Caco-2 (cell line): ENCODE results near the gene HAPLN3. TPM values are rescaled to one million over a fixed set of nuclear protein-coding genes. Genes with fewer than 3 reads are reported as not detected.

Experiments used
- BruUV-seq: library from RNA; stranded (reverse); fragments of 400-500 nt; replicated peaks from 2 replicates; lab custom pipeline; 2021; lab: Mats Ljungman, UMichigan
- CTCF ChIA-PET: fragments of 300-600 bp; sonication (Branson Sonifier 250); formaldehyde crosslinking; loops from one replicate; lab custom pipeline; 2022; ENCODE audit warnings: antibody characterized with exemption; lab: Charles Lee
- POLR2A ChIA-PET: fragments of 300-600 bp; sonication (Branson Sonifier 250); formaldehyde crosslinking; loops from one replicate; lab custom pipeline; 2022; ENCODE audit warnings: antibody characterized with exemption; lab: Charles Lee
- DNase-seq, 2 experiments: peaks; one replicate each; pipeline versions ENCODE4 v3.0.0 to v3.0.0-alpha.2; 2020 to 2022
- H3K27me3 ChIP-seq: replicated peaks from 2 replicates; pipeline ENCODE4 v1.6.0; 2011; ENCODE audit warnings: low read length; ENCODE audit not compliant: control insufficient read depth, insufficient read depth
- H3K36me3 ChIP-seq: 2 replicates; pipeline ENCODE4 v1.5.1; 2011; ENCODE audit warnings: low read length; ENCODE audit not compliant: control insufficient read depth, insufficient read depth
- H3K4me1 ChIP-seq: fragments of 250-450 bp; sonication (Bioruptor Pico); 2 replicates; pipeline ENCODE4 v1.5.1; 2020; ENCODE audit warnings: mild to moderate bottlenecking
- H3K4me3 ChIP-seq: 2 replicates; pipeline ENCODE4 v1.5.1; 2011; ENCODE audit warnings: low read depth, mild to moderate bottlenecking, control low read depth, low read length
- H3K9me3 ChIP-seq: fragments of 250-450 bp; sonication (Bioruptor Pico); 2 replicates; pipeline ENCODE4 v1.5.1; 2020; ENCODE audit warnings: mild to moderate bottlenecking, moderate library complexity
- H3K27ac Mint-ChIP-seq: one replicate; pipeline ENCODE4 v1.8.0; 2022; ENCODE audit warnings: mixed read lengths; ENCODE audit not compliant: unreplicated experiment
- H3K27me3 Mint-ChIP-seq: one replicate; pipeline ENCODE4 v1.8.0; 2022; ENCODE audit warnings: mixed read lengths; ENCODE audit not compliant: insufficient read depth, unreplicated experiment
- H3K36me3 Mint-ChIP-seq: one replicate; pipeline ENCODE4 v1.8.0; 2022; ENCODE audit warnings: mild to moderate bottlenecking, mixed read lengths; ENCODE audit not compliant: insufficient read depth, unreplicated experiment
- H3K4me1 Mint-ChIP-seq: one replicate; pipeline ENCODE4 v1.8.0; 2022; ENCODE audit warnings: low read depth, mixed read lengths; ENCODE audit not compliant: unreplicated experiment
- H3K4me3 Mint-ChIP-seq: one replicate; pipeline ENCODE4 v1.8.0; 2022; ENCODE audit warnings: mild to moderate bottlenecking, moderate library complexity, mixed read lengths; ENCODE audit not compliant: unreplicated experiment
- H3K9me3 Mint-ChIP-seq: one replicate; pipeline ENCODE4 v1.8.0; 2022; ENCODE audit warnings: mixed read lengths; ENCODE audit not compliant: unreplicated experiment
- intact Hi-C: fragments of 100-400 bp; cut with micrococcal nuclease; formaldehyde crosslinking; loops from one replicate; pipeline ENCODE4 v1.10.0; 2022; ENCODE audit not compliant: unreplicated experiment
- total RNA-seq: library from RNA; stranded (reverse); gene quantifications from 2 replicates; pipeline ENCODE4 v1.2.3, GENCODE V29; 2022
- TF ChIP-seq, protein P1 (sequence below), 2 experiments: fragments of 200-600 bp in 1 of 2; IDR thresholded peaks; 1 replicate in 1 of 2; 2 replicates in 1 of 2; pipeline versions ENCODE4 v1.5.1 to v1.8.0; 2011 to 2022; ENCODE audit warnings: antibody characterized with exemption in 1 of 2, control low read depth in 1 of 2, inconsistent platforms in 1 of 2, low read depth in 1 of 2, low read length in 1 of 2, mild to moderate bottlenecking in 1 of 2, moderate library complexity in 1 of 2; ENCODE audit not compliant: insufficient read depth in 1 of 2, severe bottlenecking in 1 of 2, unreplicated experiment in 1 of 2

HAPLN3 gene
- total RNA-seq, 1 experiment from 2014 or later: 16.7 TPM

DNA sequence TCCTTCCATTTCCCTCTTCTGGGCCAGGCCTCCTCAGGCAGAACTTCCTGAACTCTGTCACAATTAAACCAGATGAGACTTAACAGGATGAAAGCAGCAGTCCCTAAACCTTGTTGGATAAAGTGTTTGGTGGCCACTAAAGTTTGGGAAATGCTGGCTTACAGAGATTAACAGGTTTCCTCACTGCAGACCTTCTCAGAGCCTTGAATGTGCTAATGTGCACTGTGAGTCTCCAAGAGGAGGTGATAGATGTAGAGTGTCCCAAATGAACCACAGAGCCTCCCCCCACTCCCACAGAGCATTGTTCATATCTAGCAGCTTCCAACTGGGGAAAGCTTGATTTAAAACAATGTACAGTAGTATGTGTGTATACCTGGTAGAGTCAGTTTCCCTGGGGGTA lies 42.9 kb downstream of the HAPLN3 start:
- peaks cover 10% of the 10 kb centered on the region for H3K9me3 Mint-ChIP-seq
- peaks cover 5% of the 10 kb centered on the region for H3K9me3 ChIP-seq

DNA sequence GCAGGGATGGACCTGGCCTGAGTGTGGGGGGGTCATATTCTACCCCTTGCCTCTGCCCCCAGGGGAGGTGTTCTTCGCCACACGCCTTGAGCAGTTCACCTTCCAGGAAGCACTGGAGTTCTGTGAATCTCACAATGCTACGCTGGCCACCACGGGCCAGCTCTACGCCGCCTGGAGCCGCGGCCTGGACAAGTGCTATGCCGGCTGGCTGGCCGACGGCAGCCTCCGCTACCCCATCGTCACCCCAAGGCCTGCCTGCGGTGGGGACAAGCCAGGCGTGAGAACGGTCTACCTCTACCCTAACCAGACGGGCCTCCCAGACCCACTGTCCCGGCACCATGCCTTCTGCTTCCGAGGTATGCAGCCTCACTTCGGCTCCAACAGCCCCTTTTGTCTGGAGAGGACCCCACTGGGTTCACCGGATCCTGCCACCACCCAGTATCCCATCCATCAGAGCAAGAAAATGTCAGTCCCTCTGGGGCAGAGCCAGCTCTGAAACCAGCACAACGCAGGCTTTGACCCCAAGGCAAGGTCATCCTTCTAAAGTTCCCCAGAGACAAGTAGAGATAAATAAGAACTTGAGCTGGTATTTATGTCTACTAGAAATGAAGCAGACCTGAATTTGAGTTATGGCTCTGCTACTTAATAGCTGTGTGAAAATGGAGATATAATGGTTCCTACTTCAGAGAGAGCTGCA lies 45.8 kb downstream of the HAPLN3 start:
- Mint-ChIP-seq H3K27me3 (peaks cover 4% of the 10 kb centered on the region), H3K36me3 (no peaks in the 10 kb centered on the region), H3K4me1 (no peaks in the 10 kb centered on the region), H3K27ac (no peak overlapping the region), H3K9me3 (peaks cover 5% of the 10 kb centered on the region), H3K4me3 (no peak overlapping the region)
- BruUV-seq: no TSS peak
- ChIA-PET CTCF (interaction anchor here (1.0 kb wide), 1 partner anchor 29 kb away, joined by 3 read pairs; no protein-coding TSS in a partner anchor), POLR2A (no interaction called here)
- H3K4me3 ChIP-seq: no peak overlapping the region
- H3K4me1 ChIP-seq: no peaks in the 10 kb centered on the region
- intact Hi-C loops: no loop called here
- H3K36me3 ChIP-seq: no peaks in the 10 kb centered on the region
- no peaks in the 10 kb centered on the region for H3K27me3 ChIP-seq
- no peak for DNase-seq
- TF ChIP-seq, protein P1, sequence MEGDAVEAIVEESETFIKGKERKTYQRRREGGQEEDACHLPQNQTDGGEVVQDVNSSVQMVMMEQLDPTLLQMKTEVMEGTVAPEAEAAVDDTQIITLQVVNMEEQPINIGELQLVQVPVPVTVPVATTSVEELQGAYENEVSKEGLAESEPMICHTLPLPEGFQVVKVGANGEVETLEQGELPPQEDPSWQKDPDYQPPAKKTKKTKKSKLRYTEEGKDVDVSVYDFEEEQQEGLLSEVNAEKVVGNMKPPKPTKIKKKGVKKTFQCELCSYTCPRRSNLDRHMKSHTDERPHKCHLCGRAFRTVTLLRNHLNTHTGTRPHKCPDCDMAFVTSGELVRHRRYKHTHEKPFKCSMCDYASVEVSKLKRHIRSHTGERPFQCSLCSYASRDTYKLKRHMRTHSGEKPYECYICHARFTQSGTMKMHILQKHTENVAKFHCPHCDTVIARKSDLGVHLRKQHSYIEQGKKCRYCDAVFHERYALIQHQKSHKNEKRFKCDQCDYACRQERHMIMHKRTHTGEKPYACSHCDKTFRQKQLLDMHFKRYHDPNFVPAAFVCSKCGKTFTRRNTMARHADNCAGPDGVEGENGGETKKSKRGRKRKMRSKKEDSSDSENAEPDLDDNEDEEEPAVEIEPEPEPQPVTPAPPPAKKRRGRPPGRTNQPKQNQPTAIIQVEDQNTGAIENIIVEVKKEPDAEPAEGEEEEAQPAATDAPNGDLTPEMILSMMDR (IDR thresholded peaks at IDR 0.05; ENCODE audit: insufficient read depth in 1 of 2, low read depth in 1 of 2, low read length in 1 of 2, severe bottlenecking in 1 of 2, unreplicated experiment in 1 of 2): no peak
- peaks cover 2% of the 10 kb centered on the region for H3K9me3 ChIP-seq

More for the DNA sequence above, 42.9 kb downstream of the HAPLN3 start:
- no peaks in the 10 kb centered on the region for H3K27me3 ChIP-seq
- intact Hi-C loops: no loop called here
- Mint-ChIP-seq H3K27me3 (peaks cover 5% of the 10 kb centered on the region), H3K27ac (no peak overlapping the region), H3K4me3 (no peak overlapping the region), H3K36me3 (no peaks in the 10 kb centered on the region), H3K4me1 (no peaks in the 10 kb centered on the region)
- no peaks in the 10 kb centered on the region for H3K4me1 ChIP-seq
- ChIA-PET POLR2A (no interaction called here), CTCF (no interaction called here)
- DNase-seq: no peak
- TF ChIP-seq, protein P1 (IDR thresholded peaks at IDR 0.05; ENCODE audit: insufficient read depth in 1 of 2, low read depth in 1 of 2, low read length in 1 of 2, severe bottlenecking in 1 of 2, unreplicated experiment in 1 of 2): no peak
- H3K4me3 ChIP-seq: no peak overlapping the region
- no peaks in the 10 kb centered on the region for H3K36me3 ChIP-seq
- no TSS peak for BruUV-seq

DNA sequence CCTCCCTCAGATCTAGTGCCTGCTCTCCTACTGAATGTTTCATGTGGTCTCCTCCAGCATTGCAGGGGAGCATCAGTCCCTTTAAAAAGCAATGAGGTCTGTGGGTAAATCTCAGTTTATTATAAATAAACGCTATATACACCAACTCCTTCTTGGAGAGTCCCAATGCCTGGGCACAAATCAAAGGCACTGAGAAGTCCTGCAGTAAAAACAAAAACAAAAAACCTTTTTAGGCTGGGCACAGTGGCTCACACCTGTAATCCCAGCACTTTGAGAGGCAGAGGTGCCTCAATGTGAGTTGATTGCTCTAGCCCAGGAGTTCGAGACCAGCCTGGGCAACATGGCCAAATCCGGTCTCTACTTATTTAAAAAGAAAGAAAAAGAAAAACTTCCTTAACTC lies 47.1 kb downstream of the HAPLN3 start:
- Histone ChIP-seq H3K36me3 (no peaks in the 10 kb centered on the region), H3K4me1 (no peaks in the 10 kb centered on the region), H3K27me3 (no peaks in the 10 kb centered on the region; the same call in 1 of the 2 replicates), H3K4me3 (no peak overlapping the region), H3K9me3 (no peaks in the 10 kb centered on the region)
- CTCF ChIA-PET: no interaction called here
- H3K4me1 Mint-ChIP-seq: no peaks in the 10 kb centered on the region
- BruUV-seq: no TSS peak
- H3K36me3 Mint-ChIP-seq: no peaks in the 10 kb centered on the region
- TF ChIP-seq, protein P1 (IDR thresholded peaks at IDR 0.05; ENCODE audit: insufficient read depth in 1 of 2, low read depth in 1 of 2, low read length in 1 of 2, severe bottlenecking in 1 of 2, unreplicated experiment in 1 of 2): no peak
- peaks cover 2% of the 10 kb centered on the region for H3K27me3 Mint-ChIP-seq
- H3K27ac Mint-ChIP-seq: no peak overlapping the region
- no peak overlapping the region for H3K4me3 Mint-ChIP-seq
- no peaks in the 10 kb centered on the region for H3K9me3 Mint-ChIP-seq
- POLR2A ChIA-PET: no interaction called here
- no peak for DNase-seq
- intact Hi-C loops: no loop called here
